HG03060 (cell line): ENCODE results near the gene NWD2.

Source experiments
- ATAC-seq: cut with Tn5 transposase; IDR thresholded peaks from one replicate; pipeline ENCODE4 v1.9.1; 2021; ENCODE audit warnings: low read depth, moderate number of reproducible peaks; ENCODE audit not compliant: unreplicated experiment

Gene NWD2

GRCh38 chr4:37463033-37463856, 218.7 kb downstream of the NWD2 start:
- ATAC-seq, result no peak

- ATAC-seq, result no peak
Measured at GRCh38 chr4:37464373-37465128, 220.0 kb downstream of the NWD2 start.

GRCh38 chr4:37465296-37465695, 220.8 kb downstream of the NWD2 start:
- ATAC-seq, result no peak

- ATAC-seq, result no peak
Measured at GRCh38 chr4:37465845-37466244, 221.3 kb downstream of the NWD2 start.

GRCh38 chr4:37467223-37467622, 222.7 kb downstream of the NWD2 start:
- ATAC-seq, result no peak

- ATAC-seq, result no peak
Measured at GRCh38 chr4:37467824-37468223, 223.3 kb downstream of the NWD2 start.

GRCh38 chr4:37469286-37469685, 224.7 kb downstream of the NWD2 start:
- no peak for ATAC-seq

- no peak for ATAC-seq
Measured at GRCh38 chr4:37470245-37470644, 225.7 kb downstream of the NWD2 start.

GRCh38 chr4:37471093-37471492, 226.6 kb downstream of the NWD2 start:
- no peak for ATAC-seq

GRCh38 chr4:37471971-37472370, 227.4 kb downstream of the NWD2 start:
- ATAC-seq, result no peak

GRCh38 chr4:37473807-37474206, 229.3 kb downstream of the NWD2 start:
- ATAC-seq, result no peak

- ATAC-seq, result no peak
Measured at GRCh38 chr4:37475087-37475486, 230.5 kb downstream of the NWD2 start.

GRCh38 chr4:37475776-37476175, 231.2 kb downstream of the NWD2 start:
- no peak for ATAC-seq

GRCh38 chr4:37476256-37476655, 231.7 kb downstream of the NWD2 start:
- ATAC-seq, result no peak

GRCh38 chr4:37476691-37477090, 232.1 kb downstream of the NWD2 start:
- ATAC-seq, result no peak

- ATAC-seq, result no peak
Measured at GRCh38 chr4:37477126-37477525, 232.6 kb downstream of the NWD2 start.

GRCh38 chr4:37478151-37478550, 233.6 kb downstream of the NWD2 start:
- ATAC-seq, result no peak

- ATAC-seq, result no peak
Measured at GRCh38 chr4:37480509-37480908, 236.0 kb downstream of the NWD2 start.

- ATAC-seq, result no peak
Measured at GRCh38 chr4:37481547-37482122, 237.1 kb downstream of the NWD2 start.

GRCh38 chr4:37482236-37482913, 237.8 kb downstream of the NWD2 start:
- no peak for ATAC-seq

GRCh38 chr4:37483610-37484009, 239.1 kb downstream of the NWD2 start:
- ATAC-seq, result no peak
